Mucosa of gallbladder (tissue), 1 donor: Measurements from ENCODE around the gene ATG16L2. TPM values are rescaled to one million over a fixed set of nuclear protein-coding genes. Genes with fewer than 3 reads are reported as not detected.

Source experiments
- DNase-seq: peaks from one replicate; pipeline ENCODE4 v3.0.0-alpha.2; 2020; ENCODE audit warnings: low spot score
- total RNA-seq: library from RNA; stranded (reverse); gene quantifications from one replicate; pipeline ENCODE4 v1.2.1, GENCODE V29; 2021
- donor health status: DM: no; HTN: no; CAD: no.

The ATG16L2 gene
- 62.2 TPM for total RNA-seq

GRCh38 chr11:72814286-72815109, at the start of gene ATG16L2:
ATG16L2 (plus strand) TSS chr11:72814411; CDS start chr11:72814446, 35 bp downstream.
- peak; percentile 85 for DNase-seq

GRCh38 chr11:72764503-72764902, 49.7 kb upstream of the ATG16L2 start:
- no peak for DNase-seq

- no peak for DNase-seq
Measured at GRCh38 chr11:72766152-72766902, 47.9 kb upstream of the ATG16L2 start.

- DNase-seq = no peak
Measured at GRCh38 chr11:72767203-72768062, 46.8 kb upstream of the ATG16L2 start.

- DNase-seq = no peak
Measured at GRCh38 chr11:72768581-72768980, 45.6 kb upstream of the ATG16L2 start.

- no peak for DNase-seq
Measured at GRCh38 chr11:72769680-72770079, 44.5 kb upstream of the ATG16L2 start.

- DNase-seq = no peak
Measured at GRCh38 chr11:72770799-72771198, 43.4 kb upstream of the ATG16L2 start.

- no peak for DNase-seq
Measured at GRCh38 chr11:72771507-72771906, 42.7 kb upstream of the ATG16L2 start.

GRCh38 chr11:72772059-72772458, 42.2 kb upstream of the ATG16L2 start:
- DNase-seq = no peak

- no peak for DNase-seq
Measured at GRCh38 chr11:72773291-72773690, 40.9 kb upstream of the ATG16L2 start.

GRCh38 chr11:72773696-72774095, 40.5 kb upstream of the ATG16L2 start:
- no peak for DNase-seq

- no peak for DNase-seq
Measured at GRCh38 chr11:72774499-72774898, 39.7 kb upstream of the ATG16L2 start.

GRCh38 chr11:72775288-72776110, 38.7 kb upstream of the ATG16L2 start:
- no peak for DNase-seq

GRCh38 chr11:72776117-72776843, 37.9 kb upstream of the ATG16L2 start:
- DNase-seq = no peak

GRCh38 chr11:72776844-72777754, 37.1 kb upstream of the ATG16L2 start:
- DNase-seq = no peak

- DNase-seq = peak; percentile 65
Measured at GRCh38 chr11:72777755-72778278, 36.4 kb upstream of the ATG16L2 start.

- peak; percentile 59 for DNase-seq
Measured at GRCh38 chr11:72778535-72779494, 35.4 kb upstream of the ATG16L2 start.
